Measurements from ENCODE around the gene ACADVL. TPM values are rescaled to one million over a fixed set of nuclear protein-coding genes. Genes with fewer than 3 reads are reported as not detected.

Gene ACADVL
- total RNA-seq, 2 donors from 2014 or later: 369 to 471 TPM

DNA sequence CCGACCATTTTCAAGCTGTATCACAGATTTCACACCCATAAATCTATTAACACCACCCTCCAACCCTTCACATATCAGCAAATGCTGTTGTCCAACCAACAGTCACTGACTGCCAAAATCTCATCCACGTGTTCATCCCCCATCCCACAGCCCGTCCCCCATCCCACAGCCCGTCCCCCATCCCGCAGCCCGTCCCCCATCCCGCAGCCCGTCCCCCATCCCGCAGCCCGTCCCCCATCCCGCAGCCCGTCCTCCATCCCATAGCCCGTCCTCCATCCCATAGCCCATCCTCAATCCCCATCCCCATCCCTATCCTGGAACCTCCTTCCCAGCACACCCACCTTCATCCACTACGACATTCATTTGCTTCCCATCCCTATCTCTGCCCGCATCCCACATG is 14.2 kb upstream of the ACADVL start:
- TF ChIP-seq CTCF (IDR thresholded peaks at IDR 0.05): no peak
- ATAC-seq (ENCODE audit: insufficient number of reproducible peaks, low FRiP score, low read depth) (no peak), DNase-seq (ENCODE audit: low spot score) (no peak)
- peak overlapping the region in 1 of 2 donors; percentile 42 for H3K27ac ChIP-seq
- H3K4me1 ChIP-seq (ENCODE audit: control insufficient read depth in 1 of 2, low read depth in 2 of 2): peaks cover 0 to 8% of the 10 kb centered on the region in 2 donors
- no peaks in the 10 kb centered on the region for H3K9me3 ChIP-seq
- no peaks in the 10 kb centered on the region for H3K27me3 ChIP-seq (replicated peaks; ENCODE audit: insufficient read depth)
- H3K4me3 ChIP-seq: peak overlapping the region; percentile 78
- H3K36me3 ChIP-seq: peaks cover 9% of the 10 kb centered on the region

- DNase-seq (ENCODE audit: low spot score) (no peak), ATAC-seq (ENCODE audit: insufficient number of reproducible peaks, low FRiP score, low read depth) (no peak)
- TF ChIP-seq CTCF (IDR thresholded peaks at IDR 0.05): no peak
- Histone ChIP-seq H3K27ac (no peak overlapping the region), H3K36me3 (peaks cover 9% of the 10 kb centered on the region), H3K27me3 (replicated peaks; ENCODE audit: insufficient read depth) (no peaks in the 10 kb centered on the region), H3K4me3 (no peak overlapping the region), H3K9me3 (no peaks in the 10 kb centered on the region), H3K4me1 (ENCODE audit: control insufficient read depth in 1 of 2, low read depth in 2 of 2) (peaks cover 0 to 8% of the 10 kb centered on the region in 2 donors)
These were observed 12.4 kb upstream of the ACADVL start for GRCh38 chr17:7207120-7208001.

DNA sequence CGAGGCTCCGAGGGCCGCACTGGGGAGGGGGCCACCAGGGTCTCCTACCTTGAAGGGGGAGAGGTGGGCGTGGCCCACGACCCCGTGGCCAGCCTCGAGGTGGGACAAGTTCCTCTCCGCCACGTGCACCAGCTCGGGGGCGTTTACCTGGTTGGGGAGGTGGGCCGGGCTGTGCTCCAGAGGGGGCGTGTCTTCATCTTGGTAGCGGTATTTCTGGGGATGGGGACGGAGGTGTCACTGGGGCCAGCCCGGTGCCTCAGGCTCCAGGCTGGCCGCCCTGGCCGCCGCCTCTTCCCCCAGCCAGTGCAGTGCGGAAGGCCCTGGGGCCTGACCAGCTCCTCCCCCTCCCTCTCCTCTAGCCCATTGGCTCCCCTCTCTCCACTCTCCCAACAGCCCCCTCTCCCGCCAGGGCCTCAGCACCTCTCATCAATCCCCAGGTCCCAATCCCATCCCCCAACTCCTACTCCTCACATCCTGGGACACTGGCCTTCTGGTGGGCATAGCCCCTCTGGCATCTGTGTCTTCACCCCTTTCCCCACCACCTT is 11.6 kb upstream of the ACADVL start:
- Histone ChIP-seq H3K27ac (no peak overlapping the region), H3K36me3 (peaks cover 3% of the 10 kb centered on the region), H3K4me3 (no peak overlapping the region), H3K27me3 (replicated peaks; ENCODE audit: insufficient read depth) (no peaks in the 10 kb centered on the region), H3K4me1 (ENCODE audit: control insufficient read depth in 1 of 2, low read depth in 2 of 2) (peaks cover 0 to 8% of the 10 kb centered on the region in 2 donors), H3K9me3 (no peaks in the 10 kb centered on the region)
- no peak for DNase-seq (ENCODE audit: low spot score)
- no peak for TF ChIP-seq CTCF (IDR thresholded peaks at IDR 0.05)
- no peak for ATAC-seq (ENCODE audit: insufficient number of reproducible peaks, low FRiP score, low read depth)

- peaks cover 2 to 13% of the 10 kb centered on the region in 2 donors for H3K4me1 ChIP-seq (ENCODE audit: control insufficient read depth in 1 of 2, low read depth in 2 of 2)
- no peaks in the 10 kb centered on the region for H3K9me3 ChIP-seq
- no peak for TF ChIP-seq CTCF (IDR thresholded peaks at IDR 0.05)
- ATAC-seq (ENCODE audit: insufficient number of reproducible peaks, low FRiP score, low read depth) (no peak), DNase-seq (ENCODE audit: low spot score) (no peak)
- H3K36me3 ChIP-seq: no peaks in the 10 kb centered on the region
- no peaks in the 10 kb centered on the region for H3K27me3 ChIP-seq (replicated peaks; ENCODE audit: insufficient read depth)
- no peak overlapping the region for H3K4me3 ChIP-seq
- no peak overlapping the region for H3K27ac ChIP-seq
These were observed 10.8 kb upstream of the ACADVL start for GRCh38 chr17:7208754-7209460.
